PC-9 (cell line): ENCODE results near the gene CIZ1.

Experiments used
- CTCF ChIP-seq: fragments of 200-600 bp; sonication (generic); conservative IDR thresholded peaks from 2 replicates; pipeline ENCODE4 v1.6.1; 2017; ENCODE audit warnings: mixed run types, antibody characterized with exemption, mild to moderate bottlenecking, moderate library complexity
- EZH2 ChIP-seq: fragments of 200-600 bp; sonication (generic); IDR thresholded peaks from 2 replicates; pipeline ENCODE4 v1.8.0; 2017; ENCODE audit warnings: antibody characterized with exemption, low read depth

GRCh38 chr9:128118472-128118857 lies 72.9 kb downstream of the CIZ1 start:
- TF ChIP-seq CTCF (no peak), EZH2 (no peak)
